ENCODE data around the gene COL6A2. TPM values are rescaled to one million over a fixed set of nuclear protein-coding genes. Genes with fewer than 3 reads are reported as not detected.

Gene COL6A2
- total RNA-seq, 1 experiment from 2014 or later = 87.0 TPM

GRCh38 chr21:46171996-46172862 lies 74.3 kb downstream of the COL6A2 start:
- Histone ChIP-seq H4K20me1 (ENCODE audit: insufficient read depth) (no peaks in the 10 kb centered on the region), H2AFZ (ENCODE audit: low read depth, low read length, poor library complexity, severe bottlenecking) (no peak overlapping the region), H3K4me1 (ENCODE audit: control insufficient read depth in 1 of 2, insufficient read depth in 2 of 2, low read length in 2 of 2) (no peaks in the 10 kb centered on the region), H3K27ac (ENCODE audit: low read depth, low read length) (no peak overlapping the region), H3K4me2 (ENCODE audit: low read length) (no peak overlapping the region), H3K79me2 (ENCODE audit: insufficient read depth, low read length) (no peaks in the 10 kb centered on the region), H3K4me3 (replicated peaks in 1 of 2; ENCODE audit: low read depth in 1 of 2, low read length in 2 of 2) (no peak overlapping the region), H3K9ac (ENCODE audit: low read length) (no peak overlapping the region), H3K9me3 (ENCODE audit: control insufficient read depth in 1 of 2, insufficient read depth in 1 of 2, low read depth in 1 of 2, low read length in 2 of 2) (peaks cover 0 to 5% of the 10 kb centered on the region in 2 experiments; a peak in 1 of 4 replicates), H3K36me3 (ENCODE audit: control insufficient read depth in 1 of 2, insufficient read depth in 2 of 2, low read length in 2 of 2) (no peaks in the 10 kb centered on the region), H3K27me3 (ENCODE audit: insufficient read depth, low read length) (peaks cover 35% of the 10 kb centered on the region), H3K9me2 (ENCODE audit: insufficient read depth) (no peaks in the 10 kb centered on the region)
- no TSS peak for BruUV-seq (replicated peaks)
- POLR2A ChIA-PET = no interaction called here
- DNase-seq (ENCODE audit: low read depth, low spot score) (no peak), ATAC-seq (no peak)
- RAD21 ChIA-PET (ENCODE audit: low non-redundant PET in 1 of 2, low total read pairs in 2 of 2, uncharacterized antibody in 2 of 2, unreplicated experiment in 2 of 2) = no interaction called here
- TF ChIP-seq TCF7L2 (IDR thresholded peaks at IDR 0.05; ENCODE audit: borderline replicate concordance, extremely low read depth, insufficient read depth, insufficient read length) = no peak
- TF ChIP-seq ZNF274 (IDR thresholded peaks at IDR 0.05; ENCODE audit: low read depth, low read length) = no peak
- TF ChIP-seq EZH2phosphoT487 (IDR thresholded peaks at IDR 0.05; ENCODE audit: borderline replicate concordance) = no peak
- no peak for TF ChIP-seq ELF1 (IDR thresholded peaks at IDR 0.05; ENCODE audit: borderline replicate concordance, low read depth)
- TF ChIP-seq EGR1 (IDR thresholded peaks at IDR 0.05; ENCODE audit: low read depth) = no peak
- no peak for TF ChIP-seq CEBPB (IDR thresholded peaks at IDR 0.05; ENCODE audit: low read depth)
- CTCF ChIA-PET = no interaction called here
- intact Hi-C loops (cut with micrococcal nuclease) = no loop called here

GRCh38 chr21:46172863-46173528 lies 75.1 kb downstream of the COL6A2 start:
- TF ChIP-seq EZH2 (IDR thresholded peaks at IDR 0.05) (no peak), POLR2AphosphoS5 (IDR thresholded peaks at IDR 0.05; ENCODE audit: low read depth, low read length) (no peak), RAD21 (IDR thresholded peaks at IDR 0.05; ENCODE audit: low read depth) (no peak), CEBPB (IDR thresholded peaks at IDR 0.05; ENCODE audit: low read depth) (no peak)
- peaks cover 0 to 5% of the 10 kb centered on the region in 2 experiments; a peak in 1 of 4 replicates for H3K9me3 ChIP-seq (ENCODE audit: control insufficient read depth in 1 of 2, insufficient read depth in 1 of 2, low read depth in 1 of 2, low read length in 2 of 2)
- ChIA-PET CTCF (no interaction called here), RAD21 (ENCODE audit: low non-redundant PET in 1 of 2, low total read pairs in 2 of 2, uncharacterized antibody in 2 of 2, unreplicated experiment in 2 of 2) (no interaction called here), POLR2A (no interaction called here)
- no peak overlapping the region for H3K4me3 ChIP-seq (replicated peaks in 1 of 2; ENCODE audit: low read depth in 1 of 2, low read length in 2 of 2)
- no peaks in the 10 kb centered on the region for H3K9me2 ChIP-seq (ENCODE audit: insufficient read depth)
- no peaks in the 10 kb centered on the region for H4K20me1 ChIP-seq (ENCODE audit: insufficient read depth)
- H3K9ac ChIP-seq (ENCODE audit: low read length) = no peak overlapping the region
- H3K4me1 ChIP-seq (ENCODE audit: control insufficient read depth in 1 of 2, insufficient read depth in 2 of 2, low read length in 2 of 2) = no peaks in the 10 kb centered on the region
- H3K27me3 ChIP-seq (ENCODE audit: insufficient read depth, low read length) = peaks cover 35% of the 10 kb centered on the region
- DNase-seq (ENCODE audit: low read depth, low spot score) (no peak), ATAC-seq (no peak)
- no peak overlapping the region for H3K4me2 ChIP-seq (ENCODE audit: low read length)
- no peak overlapping the region for H3K27ac ChIP-seq (ENCODE audit: low read depth, low read length)
- no peak overlapping the region for H2AFZ ChIP-seq (ENCODE audit: low read depth, low read length, poor library complexity, severe bottlenecking)
- intact Hi-C loops (cut with micrococcal nuclease) = no loop called here
- no TSS peak for BruUV-seq (replicated peaks)
- no peaks in the 10 kb centered on the region for H3K79me2 ChIP-seq (ENCODE audit: insufficient read depth, low read length)
- H3K36me3 ChIP-seq (ENCODE audit: control insufficient read depth in 1 of 2, insufficient read depth in 2 of 2, low read length in 2 of 2) = no peaks in the 10 kb centered on the region

Measured in HCT116 (cell line).